ENCODE results near the gene ME3.

DNA sequence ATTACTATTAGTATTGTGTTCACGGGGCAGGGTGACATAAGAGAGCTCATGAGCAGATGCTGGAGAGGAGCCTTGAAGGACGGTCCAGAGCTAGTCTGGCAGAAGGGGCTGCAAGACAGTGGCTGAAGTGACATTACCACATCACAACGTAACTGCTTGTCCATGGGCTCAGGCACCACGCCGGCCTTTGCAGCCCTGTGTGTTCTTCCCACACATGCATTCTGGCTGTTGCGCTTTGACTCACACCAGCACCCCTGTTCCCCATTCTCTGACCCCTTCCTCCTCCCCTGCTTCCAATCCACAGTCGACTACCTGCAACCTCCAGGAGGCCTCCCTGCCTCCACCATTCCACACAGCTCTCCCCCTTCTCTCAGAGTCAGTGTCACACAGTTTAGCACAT lies 103.3 kb downstream of the ME3 start:
- TF ChIP-seq, protein P1, sequence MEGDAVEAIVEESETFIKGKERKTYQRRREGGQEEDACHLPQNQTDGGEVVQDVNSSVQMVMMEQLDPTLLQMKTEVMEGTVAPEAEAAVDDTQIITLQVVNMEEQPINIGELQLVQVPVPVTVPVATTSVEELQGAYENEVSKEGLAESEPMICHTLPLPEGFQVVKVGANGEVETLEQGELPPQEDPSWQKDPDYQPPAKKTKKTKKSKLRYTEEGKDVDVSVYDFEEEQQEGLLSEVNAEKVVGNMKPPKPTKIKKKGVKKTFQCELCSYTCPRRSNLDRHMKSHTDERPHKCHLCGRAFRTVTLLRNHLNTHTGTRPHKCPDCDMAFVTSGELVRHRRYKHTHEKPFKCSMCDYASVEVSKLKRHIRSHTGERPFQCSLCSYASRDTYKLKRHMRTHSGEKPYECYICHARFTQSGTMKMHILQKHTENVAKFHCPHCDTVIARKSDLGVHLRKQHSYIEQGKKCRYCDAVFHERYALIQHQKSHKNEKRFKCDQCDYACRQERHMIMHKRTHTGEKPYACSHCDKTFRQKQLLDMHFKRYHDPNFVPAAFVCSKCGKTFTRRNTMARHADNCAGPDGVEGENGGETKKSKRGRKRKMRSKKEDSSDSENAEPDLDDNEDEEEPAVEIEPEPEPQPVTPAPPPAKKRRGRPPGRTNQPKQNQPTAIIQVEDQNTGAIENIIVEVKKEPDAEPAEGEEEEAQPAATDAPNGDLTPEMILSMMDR (IDR thresholded peaks at IDR 0.05) = no peak
- no peak for TF ChIP-seq ESRRA (CRISPR knock-in tag; IDR thresholded peaks at IDR 0.05; ENCODE audit: borderline replicate concordance)
- TF ChIP-seq, protein P2, sequence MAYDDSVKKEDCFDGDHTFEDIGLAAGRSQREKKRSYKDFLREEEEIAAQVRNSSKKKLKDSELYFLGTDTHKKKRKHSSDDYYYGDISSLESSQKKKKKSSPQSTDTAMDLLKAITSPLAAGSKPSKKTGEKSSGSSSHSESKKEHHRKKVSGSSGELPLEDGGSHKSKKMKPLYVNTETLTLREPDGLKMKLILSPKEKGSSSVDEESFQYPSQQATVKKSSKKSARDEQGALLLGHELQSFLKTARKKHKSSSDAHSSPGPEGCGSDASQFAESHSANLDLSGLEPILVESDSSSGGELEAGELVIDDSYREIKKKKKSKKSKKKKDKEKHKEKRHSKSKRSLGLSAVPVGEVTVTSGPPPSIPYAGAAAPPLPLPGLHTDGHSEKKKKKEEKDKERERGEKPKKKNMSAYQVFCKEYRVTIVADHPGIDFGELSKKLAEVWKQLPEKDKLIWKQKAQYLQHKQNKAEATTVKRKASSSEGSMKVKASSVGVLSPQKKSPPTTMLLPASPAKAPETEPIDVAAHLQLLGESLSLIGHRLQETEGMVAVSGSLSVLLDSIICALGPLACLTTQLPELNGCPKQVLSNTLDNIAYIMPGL (CRISPR knock-in tag; IDR thresholded peaks at IDR 0.05) = no peak
